H1 (cell line): Measurements from ENCODE around the gene DAB2IP. TPM values are rescaled to one million over a fixed set of nuclear protein-coding genes. Genes with fewer than 3 reads are reported as not detected.
A peak's percentile ranks its signal among the peaks of the same experiment; 100 is the strongest.

Experiments
- CTCF ChIA-PET: fragments of 300-600 bp; sonication (Branson Sonifier 250); formaldehyde crosslinking; loops from one replicate; lab custom pipeline; 2021; ENCODE audit not compliant: partially characterized antibody; lab: Charles Lee
- POLR2A ChIA-PET: fragments of 300-600 bp; sonication (Branson Sonifier 250); formaldehyde crosslinking; loops from one replicate; lab custom pipeline; 2021; ENCODE audit warnings: inconsistent platforms; ENCODE audit not compliant: partially characterized antibody; lab: Charles Lee
- DNase-seq, 2 experiments: peaks; one replicate each; pipeline versions ENCODE4 v3.0.0 to v3.0.0-alpha.2; 2010 to 2022; ENCODE audit warnings: low spot score in 2 of 2, low read depth in 1 of 2, mixed read lengths in 1 of 2
- FAIRE-seq: peaks from 2 replicates; lab custom pipeline; 2011; peaks lifted over from hg19 to GRCh38; lab: Jason Lieb, UNC
- H2AFZ ChIP-seq: 2 replicates; pipeline ENCODE4 v1.8.1; 2012; ENCODE audit warnings: low read length, inconsistent platforms
- H2AK5ac ChIP-seq: 2 replicates; pipeline ENCODE4 v1.6.1; 2013; ENCODE audit warnings: low read depth, low read length
- H2BK120ac ChIP-seq: replicated peaks from 2 replicates; pipeline ENCODE3; 2013; ENCODE audit warnings: low read depth, low read length, inconsistent platforms
- H2BK12ac ChIP-seq: 2 replicates; pipeline ENCODE4 v1.6.1; 2013; ENCODE audit warnings: low read depth, low read length
- H2BK15ac ChIP-seq: 2 replicates; pipeline ENCODE4 v1.6.1; 2013; ENCODE audit warnings: low read length
- H2BK20ac ChIP-seq: 2 replicates; pipeline ENCODE4 v1.6.1; 2013; ENCODE audit warnings: low read length
- H2BK5ac ChIP-seq: 2 replicates; pipeline ENCODE4 v1.6.1; 2013; ENCODE audit warnings: low read depth, low read length
- H3K14ac ChIP-seq: 2 replicates; pipeline ENCODE4 v1.6.1; 2013; ENCODE audit warnings: inconsistent platforms; ENCODE audit not compliant: insufficient read length
- H3K18ac ChIP-seq: 2 replicates; pipeline ENCODE4 v1.6.1; 2013; ENCODE audit warnings: low read length; ENCODE audit errors: extremely low read depth
- H3K23ac ChIP-seq: 2 replicates; pipeline ENCODE4 v1.6.1; 2013; ENCODE audit warnings: inconsistent platforms; ENCODE audit not compliant: insufficient read length
- H3K23me2 ChIP-seq: 2 replicates; pipeline ENCODE4 v1.6.1; 2013; ENCODE audit warnings: low read depth, low read length
- H3K27ac ChIP-seq: 2 replicates; pipeline ENCODE4 v1.6.1; 2011; ENCODE audit warnings: low read depth, low read length, inconsistent platforms
- H3K27me3 ChIP-seq, 4 experiments: replicated peaks in 1 of 4; 1 replicate in 1 of 4; 2 replicates in 3 of 4; pipeline versions ENCODE4 v1.6.1 to v1.8.1; 2011 to 2013; ENCODE audit warnings: low read length in 3 of 4, mild to moderate bottlenecking in 3 of 4, inconsistent platforms in 2 of 4, mixed read lengths in 2 of 4, moderate library complexity in 1 of 4; ENCODE audit not compliant: control insufficient read depth in 3 of 4, insufficient read depth in 3 of 4; ENCODE audit errors: extremely low read depth in 1 of 4
- H3K36me3 ChIP-seq, 4 experiments: 2 replicates each; pipeline versions ENCODE4 v1.6.1 to v1.8.1; 2011 to 2013; ENCODE audit warnings: mild to moderate bottlenecking in 4 of 4, low read length in 3 of 4, moderate library complexity in 2 of 4, control low read depth in 1 of 4, inconsistent platforms in 1 of 4; ENCODE audit not compliant: insufficient read depth in 4 of 4, control insufficient read depth in 2 of 4
- H3K4ac ChIP-seq: replicated peaks from 2 replicates; pipeline ENCODE3; 2013; ENCODE audit warnings: low read length, low read depth, mixed read lengths, inconsistent platforms; ENCODE audit not compliant: insufficient read length
- H3K4me1 ChIP-seq, 4 experiments: replicated peaks in 1 of 4; 1 replicate in 1 of 4; 2 replicates in 3 of 4; pipeline versions ENCODE4 v1.6.1 to v1.8.1; 2011 to 2013; ENCODE audit warnings: low read length in 3 of 4, inconsistent platforms in 2 of 4, mixed read lengths in 1 of 4; ENCODE audit not compliant: insufficient read depth in 4 of 4, control insufficient read depth in 3 of 4
- H3K4me2 ChIP-seq, 2 experiments: 2 replicates each; pipeline versions ENCODE4 v1.6.1 to v1.8.1; 2011 to 2013; ENCODE audit warnings: low read depth in 2 of 2, low read length in 2 of 2, control low read depth in 1 of 2, inconsistent platforms in 1 of 2, mild to moderate bottlenecking in 1 of 2; ENCODE audit not compliant: insufficient read depth in 1 of 2
- H3K4me3 ChIP-seq, 4 experiments: fragments of 200-600, 300-600 bp in 1 of 4; sonication (generic), shearing (Covaris generic), sonication (Bioruptor Twin) in 1 of 4; 2 replicates each; pipeline versions ENCODE4 v1.5.1 to v1.8.1; 2011 to 2016; ENCODE audit warnings: low read length in 4 of 4, low read depth in 3 of 4, control low read depth in 2 of 4, inconsistent platforms in 2 of 4, mild to moderate bottlenecking in 2 of 4, mixed read lengths in 1 of 4, moderate library complexity in 1 of 4; ENCODE audit not compliant: insufficient read depth in 2 of 4; ENCODE audit errors: extremely low read depth in 1 of 4
- H3K56ac ChIP-seq: replicated peaks from 2 replicates; pipeline ENCODE3; 2013; ENCODE audit warnings: low read depth, mild to moderate bottlenecking, mixed read lengths, low read length, inconsistent platforms; ENCODE audit not compliant: insufficient read length
- H3K79me1 ChIP-seq: 2 replicates; pipeline ENCODE4 v1.6.1; 2013; ENCODE audit warnings: low read depth, low read length, control low read depth
- H3K79me2 ChIP-seq, 2 experiments: 2 replicates each; pipeline versions ENCODE4 v1.6.1 to v1.8.1; 2012 to 2013; ENCODE audit warnings: low read length in 2 of 2, mild to moderate bottlenecking in 2 of 2, inconsistent platforms in 1 of 2; ENCODE audit not compliant: insufficient read depth in 2 of 2, control insufficient read depth in 1 of 2
- H3K9ac ChIP-seq, 4 experiments: replicated peaks in 1 of 4; 1 replicate in 1 of 4; 2 replicates in 3 of 4; pipeline versions ENCODE4 v1.6.1 to v1.8.1; 2011 to 2013; ENCODE audit warnings: low read depth in 3 of 4, low read length in 3 of 4, control low read depth in 2 of 4, mild to moderate bottlenecking in 2 of 4, moderate library complexity in 2 of 4, inconsistent platforms in 1 of 4; ENCODE audit errors: extremely low read depth in 1 of 4
- H3K9me3 ChIP-seq, 2 experiments: 2 replicates each; pipeline versions ENCODE4 v1.6.1 to v1.8.1; 2012 to 2013; ENCODE audit warnings: mild to moderate bottlenecking in 2 of 2, moderate library complexity in 2 of 2, control low read depth in 1 of 2, inconsistent platforms in 1 of 2, low read depth in 1 of 2, low read length in 1 of 2, mixed read lengths in 1 of 2; ENCODE audit not compliant: insufficient read depth in 2 of 2
- H4K20me1 ChIP-seq, 2 experiments: replicated peaks in 1 of 2; 2 replicates each; pipeline versions ENCODE3 to v1.8.1; 2011 to 2013; ENCODE audit warnings: inconsistent platforms in 2 of 2, low read length in 2 of 2, mild to moderate bottlenecking in 1 of 2; ENCODE audit not compliant: insufficient read depth in 2 of 2, control insufficient read depth in 1 of 2
- H4K5ac ChIP-seq: 2 replicates; pipeline ENCODE4 v1.6.1; 2013; ENCODE audit warnings: low read length, low read depth, mixed read lengths, inconsistent platforms; ENCODE audit not compliant: insufficient read length
- H4K8ac ChIP-seq: 2 replicates; pipeline ENCODE4 v1.8.0; 2013; ENCODE audit warnings: mild to moderate bottlenecking, moderate library complexity, low read length, inconsistent platforms; ENCODE audit not compliant: insufficient read depth; ENCODE audit errors: extremely low read depth
- H4K91ac ChIP-seq: replicated peaks from 2 replicates; pipeline ENCODE3; 2013; ENCODE audit warnings: low read length, mixed read lengths, inconsistent platforms; ENCODE audit not compliant: insufficient read length
- ASH2L ChIP-seq: fragments of 200-600, 300-600 bp; sonication (generic); IDR thresholded peaks from one replicate; pipeline ENCODE4 v1.7.1; 2017; ENCODE audit warnings: low read length
- CHD1 ChIP-seq: IDR thresholded peaks from 2 replicates; pipeline ENCODE4 v1.6.1; 2012; ENCODE audit warnings: low read depth, low read length, improper control_type of control experiment
- EP300 ChIP-seq, 2 experiments: IDR thresholded peaks; 1 replicate in 1 of 2; 2 replicates in 1 of 2; pipeline ENCODE4 v1.6.1; 2011 to 2012; ENCODE audit warnings: low read depth in 2 of 2, low read length in 2 of 2, mild to moderate bottlenecking in 2 of 2, borderline replicate concordance in 1 of 2, inconsistent platforms in 1 of 2, moderate library complexity in 1 of 2
- JUN ChIP-seq: IDR thresholded peaks from 2 replicates; pipeline ENCODE4 v1.6.1; 2011; ENCODE audit warnings: low read depth, mild to moderate bottlenecking, improper control_type of control experiment, low read length
- RXRA ChIP-seq: IDR thresholded peaks from 2 replicates; pipeline ENCODE4 v1.6.1; 2011; ENCODE audit warnings: low read depth, mild to moderate bottlenecking, low read length, moderate library complexity; ENCODE audit not compliant: insufficient read depth
- SAP30 ChIP-seq: fragments of 300-600 bp; sonication (generic); IDR thresholded peaks from 2 replicates; pipeline ENCODE4 v1.7.1; 2012; ENCODE audit warnings: low read length, moderate library complexity, mild to moderate bottlenecking, inconsistent platforms; ENCODE audit not compliant: insufficient read depth, insufficient replicate concordance
- SIN3A ChIP-seq, 2 experiments: IDR thresholded peaks in 1 of 2; conservative IDR thresholded peaks in 1 of 2; 2 replicates each; pipeline ENCODE4 v1.6.1; 2011 to 2012; ENCODE audit warnings: low read length in 2 of 2, improper control_type of control experiment in 1 of 2, low read depth in 1 of 2, mild to moderate bottlenecking in 1 of 2
- TAF1 ChIP-seq: IDR thresholded peaks from 2 replicates; pipeline ENCODE4 v1.6.1; 2011; ENCODE audit warnings: mild to moderate bottlenecking, low read depth, low read length
- WGBS, 2 experiments: shearing (Covaris generic) in 1 of 2; methylation state at CpG; one replicate each; pipeline versions ENCODE4 v1.1.6 to v1.1.7; 2013 to 2015; ENCODE audit warnings: low lambda C conversion rate in 2 of 2, mixed read lengths in 2 of 2, inconsistent platforms in 1 of 2, low coverage in 1 of 2, missing lambda C conversion rate in 1 of 2; ENCODE audit not compliant: insufficient replicate concordance in 2 of 2, insufficient coverage in 1 of 2, insufficient read length in 1 of 2; ENCODE audit errors: extremely low coverage in 1 of 2, missing lambda C conversion rate in 1 of 2; 5-methylcytosine and 5-hydroxymethylcytosine counted together
- polyA plus RNA-seq, 7 experiments: library from polyadenylated mRNA; depleted of rRNA in 3 of 7; stranded (reverse) in 5 of 7; unstranded in 2 of 7; fragments of >200 nt in 5 of 7; fragments of 200-250 nt in 2 of 7; gene quantifications; 1 replicate in 5 of 7; 2 replicates in 1 of 7; 4 replicates in 1 of 7; pipeline versions ENCODE4 v1.2.1 to v1.2.3, GENCODE V29; 2011 to 2013; ENCODE audit warnings: missing spikeins in 2 of 7, mixed read lengths in 2 of 7
- total RNA-seq: library from RNA; stranded (reverse); fragmentation: NEBNext Ultra II Directional; extraction: Animal tissue kit (Norgen Biotek cat#: 25700); gene quantifications from 2 replicates; pipeline ENCODE4 v1.2.1, GENCODE V29; 2021
- TF ChIP-seq, protein P1 (sequence below): IDR thresholded peaks from 2 replicates; pipeline ENCODE4 v1.6.1; 2011; ENCODE audit warnings: low read length, improper control_type of control experiment
- TF ChIP-seq, protein P2 (sequence below): IDR thresholded peaks from 2 replicates; pipeline ENCODE4 v1.6.1; 2012; ENCODE audit warnings: low read length, inconsistent platforms

DAB2IP gene
- total and polyA plus RNA-seq, 2 of the 8 experiments (the other 6 are each of a cell fraction or from before 2014, with no cell fraction given): 19.7 to 39.5 TPM

DNA sequence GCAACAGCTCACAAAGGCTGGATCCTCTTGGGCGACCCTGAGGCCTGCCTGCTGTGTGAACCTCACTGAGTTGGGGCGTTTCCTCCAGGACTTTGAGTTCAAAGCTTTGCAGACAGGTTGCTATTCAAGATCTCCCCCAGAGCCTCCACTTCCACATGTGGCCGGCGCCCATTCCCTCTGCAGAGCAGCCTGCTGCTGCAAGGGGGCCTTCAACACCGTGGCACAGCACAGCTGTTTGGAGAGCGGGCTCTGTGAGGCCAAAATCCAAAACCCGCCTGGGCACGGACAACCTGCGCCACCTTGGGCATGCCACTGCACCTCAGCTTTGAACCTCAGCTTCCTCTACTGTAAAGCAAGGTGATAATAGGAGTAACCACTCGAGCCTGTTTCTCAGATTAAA lies 160.3 kb downstream of the DAB2IP start:
- H3K36me3 ChIP-seq: no peaks in the 10 kb centered on the region
- WGBS, 2 experiments: 91% methylated on average over 10 of the region's 10 CpGs; no CpG with 5 or more reads in 1 of the 2 experiments
- TF ChIP-seq TAF1 (no peak), ASH2L (no peak), JUN (no peak), CHD1 (no peak), SAP30 (no peak), EP300 (IDR thresholded peaks at IDR 0.05; ENCODE audit: borderline replicate concordance in 1 of 2, low read depth in 2 of 2, low read length in 2 of 2) (no peak), RXRA (no peak), SIN3A (conservative IDR thresholded peaks at IDR 0.05 in 1 of 2, IDR thresholded peaks at IDR 0.05 in 1 of 2; ENCODE audit: low read depth in 1 of 2, low read length in 2 of 2) (no peak)
- TF ChIP-seq, protein P1, sequence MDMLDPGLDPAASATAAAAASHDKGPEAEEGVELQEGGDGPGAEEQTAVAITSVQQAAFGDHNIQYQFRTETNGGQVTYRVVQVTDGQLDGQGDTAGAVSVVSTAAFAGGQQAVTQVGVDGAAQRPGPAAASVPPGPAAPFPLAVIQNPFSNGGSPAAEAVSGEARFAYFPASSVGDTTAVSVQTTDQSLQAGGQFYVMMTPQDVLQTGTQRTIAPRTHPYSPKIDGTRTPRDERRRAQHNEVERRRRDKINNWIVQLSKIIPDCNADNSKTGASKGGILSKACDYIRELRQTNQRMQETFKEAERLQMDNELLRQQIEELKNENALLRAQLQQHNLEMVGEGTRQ: no peak
- TF ChIP-seq, protein P2, sequence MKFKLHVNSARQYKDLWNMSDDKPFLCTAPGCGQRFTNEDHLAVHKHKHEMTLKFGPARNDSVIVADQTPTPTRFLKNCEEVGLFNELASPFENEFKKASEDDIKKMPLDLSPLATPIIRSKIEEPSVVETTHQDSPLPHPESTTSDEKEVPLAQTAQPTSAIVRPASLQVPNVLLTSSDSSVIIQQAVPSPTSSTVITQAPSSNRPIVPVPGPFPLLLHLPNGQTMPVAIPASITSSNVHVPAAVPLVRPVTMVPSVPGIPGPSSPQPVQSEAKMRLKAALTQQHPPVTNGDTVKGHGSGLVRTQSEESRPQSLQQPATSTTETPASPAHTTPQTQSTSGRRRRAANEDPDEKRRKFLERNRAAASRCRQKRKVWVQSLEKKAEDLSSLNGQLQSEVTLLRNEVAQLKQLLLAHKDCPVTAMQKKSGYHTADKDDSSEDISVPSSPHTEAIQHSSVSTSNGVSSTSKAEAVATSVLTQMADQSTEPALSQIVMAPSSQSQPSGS: no peak

More for the DNA sequence above, 160.3 kb downstream of the DAB2IP start:
- 0 out of 7 replicates have a peak overlapping the region, but pooled peaks of 1 of the 4 experiments have one; percentile 14 for H3K9ac ChIP-seq
- H2BK20ac ChIP-seq: 0 out of 2 replicates have a peak overlapping the region, but pooled peaks have one; percentile 2
- H4K20me1 ChIP-seq: peaks cover 0 to 4% of the 10 kb centered on the region in 2 experiments
- no peak overlapping the region for H3K27ac ChIP-seq
- no peak for FAIRE-seq
- H2AK5ac ChIP-seq: no peak overlapping the region
- H3K23me2 ChIP-seq: peaks cover 6% of the 10 kb centered on the region; the same call in 1 of the 2 replicates
- DNase-seq: no peak
- no peak overlapping the region for H3K18ac ChIP-seq
- ChIA-PET POLR2A (no interaction called here), CTCF (interaction anchor here (0.6 to 1.4 kb wide), 7 partner anchors 10 to 116 kb away, joined by 3 to 4 read pairs (median 3); no protein-coding TSS in a partner anchor)
- H3K9me3 ChIP-seq: no peaks in the 10 kb centered on the region
- peaks cover 0 to 9% (median 0%) of the 10 kb centered on the region in 4 experiments; a peak in 3 of 7 replicates for H3K4me1 ChIP-seq
- no peak overlapping the region for H4K5ac ChIP-seq
- H4K8ac ChIP-seq: no peak overlapping the region
- H2BK15ac ChIP-seq: no peak overlapping the region
- no peak overlapping the region for H3K14ac ChIP-seq
- H3K27me3 ChIP-seq: no peaks in the 10 kb centered on the region
- peaks cover 3% of the 10 kb centered on the region for H3K79me1 ChIP-seq
- no peak overlapping the region; the same call in 1 of the 2 replicates for H2BK5ac ChIP-seq
- H2BK120ac ChIP-seq: no peak overlapping the region
- H2AFZ ChIP-seq: no peak overlapping the region
- no peak overlapping the region for H3K56ac ChIP-seq
- H2BK12ac ChIP-seq: peak overlapping the region; percentile 50; the same call in 1 of the 2 replicates
- no peaks in the 10 kb centered on the region for H3K79me2 ChIP-seq
- no peak overlapping the region for H3K4me3 ChIP-seq
- no peak overlapping the region for H3K4me2 ChIP-seq
- H4K91ac ChIP-seq: no peak overlapping the region
- H3K4ac ChIP-seq: peak overlapping the region; percentile 5
- H3K23ac ChIP-seq: no peak overlapping the region
